Fibroblast of lung (primary cell): ENCODE measurements around the gene NONO. TPM values are rescaled to one million over a fixed set of nuclear protein-coding genes. Genes with fewer than 3 reads are reported as not detected.
"Not testable (repeated sequence)": the region's sequence is repeated elsewhere in the genome, so short reads cannot be mapped to it uniquely, and the experiment has no call there.

Experiments
- DNase-seq, 2 donors: peaks; one replicate each; pipeline versions ENCODE4 v3.0.0 to v3.0.0-alpha.2; 2010; ENCODE audit warnings: low read depth in 2 of 2
- H2AFZ ChIP-seq: 2 replicates; pipeline ENCODE4 v1.5.1; 2012; ENCODE audit warnings: low read length, control low read depth, inconsistent platforms
- H3K27ac ChIP-seq: 2 replicates; pipeline ENCODE4 v1.5.1; 2011; ENCODE audit warnings: low read length, control low read depth; ENCODE audit not compliant: insufficient read depth
- H3K27me3 ChIP-seq: 2 replicates; pipeline ENCODE4 v1.5.1; 2011; ENCODE audit warnings: mild to moderate bottlenecking, low read length; ENCODE audit not compliant: control insufficient read depth, insufficient read depth
- H3K36me3 ChIP-seq: 2 replicates; pipeline ENCODE4 v1.5.1; 2011; ENCODE audit warnings: low read length; ENCODE audit not compliant: control insufficient read depth, insufficient read depth
- H3K4me1 ChIP-seq: 2 replicates; pipeline ENCODE4 v1.5.1; 2011; ENCODE audit warnings: low read length; ENCODE audit not compliant: control insufficient read depth, insufficient read depth; ENCODE audit errors: extremely low read depth
- H3K4me2 ChIP-seq: 2 replicates; pipeline ENCODE4 v1.5.1; 2011; ENCODE audit warnings: low read length, control low read depth; ENCODE audit not compliant: insufficient read depth; ENCODE audit errors: extremely low read depth
- H3K4me3 ChIP-seq, 4 experiments: fragments of 200-600 bp in 1 of 4; sonication (generic) in 1 of 4; replicated peaks in 1 of 4; 2 replicates each; pipeline ENCODE4 v1.5.1; 2011 to 2016; ENCODE audit warnings: low read length in 4 of 4, low read depth in 3 of 4, mild to moderate bottlenecking in 3 of 4, control low read depth in 2 of 4, inconsistent platforms in 1 of 4, mixed read lengths in 1 of 4; ENCODE audit not compliant: insufficient read depth in 1 of 4; ENCODE audit errors: control extremely low read depth in 1 of 4
- H3K79me2 ChIP-seq: 2 replicates; pipeline ENCODE4 v1.5.1; 2012; ENCODE audit warnings: mild to moderate bottlenecking, low read length, inconsistent platforms; ENCODE audit not compliant: control insufficient read depth, insufficient read depth
- H3K9ac ChIP-seq: 2 replicates; pipeline ENCODE4 v1.5.1; 2011; ENCODE audit warnings: mild to moderate bottlenecking, low read length, control low read depth; ENCODE audit not compliant: insufficient read depth
- H3K9me3 ChIP-seq: 2 replicates; pipeline ENCODE4 v1.5.1; 2012; ENCODE audit warnings: low read depth, low read length; ENCODE audit not compliant: control insufficient read depth, insufficient read depth
- H4K20me1 ChIP-seq: 2 replicates; pipeline ENCODE4 v1.5.1; 2011; ENCODE audit warnings: low read length; ENCODE audit not compliant: control insufficient read depth, insufficient read depth; ENCODE audit errors: extremely low read depth
- EZH2 ChIP-seq: IDR thresholded peaks from 2 replicates; pipeline ENCODE4 v1.5.1; 2012; ENCODE audit warnings: low read length, control low read depth, mild to moderate bottlenecking; ENCODE audit errors: missing control alignments
- polyA plus RNA-seq, 2 donors: library from polyadenylated mRNA; depleted of rRNA in 1 of 2; stranded (reverse) in 1 of 2; unstranded in 1 of 2; fragments of >200 nt; gene quantifications; 2 replicates each; pipeline ENCODE4 v1.2.1, GENCODE V29; 2011 to 2012; ENCODE audit warnings: missing spikeins in 1 of 2
- total RNA-seq: library from RNA; depleted of rRNA; stranded (reverse); fragments of >200 nt; gene quantifications from 2 replicates; pipeline ENCODE4 v1.2.1, GENCODE V29; 2014
- TF ChIP-seq, protein P1 (sequence below), 2 donors: IDR thresholded peaks in 1 of 2; conservative IDR thresholded peaks in 1 of 2; 1 replicate in 1 of 2; 2 replicates in 1 of 2; pipeline ENCODE4 v1.5.1; 2011 to 2012; ENCODE audit warnings: low read length in 2 of 2, control low read depth in 1 of 2, inconsistent platforms in 1 of 2, low read depth in 1 of 2, mild to moderate bottlenecking in 1 of 2

The NONO gene
- total and polyA plus RNA-seq, 2 donors (not counting 1 experiment from before 2014, with no cell fraction given): 165 to 355 TPM

DNA sequence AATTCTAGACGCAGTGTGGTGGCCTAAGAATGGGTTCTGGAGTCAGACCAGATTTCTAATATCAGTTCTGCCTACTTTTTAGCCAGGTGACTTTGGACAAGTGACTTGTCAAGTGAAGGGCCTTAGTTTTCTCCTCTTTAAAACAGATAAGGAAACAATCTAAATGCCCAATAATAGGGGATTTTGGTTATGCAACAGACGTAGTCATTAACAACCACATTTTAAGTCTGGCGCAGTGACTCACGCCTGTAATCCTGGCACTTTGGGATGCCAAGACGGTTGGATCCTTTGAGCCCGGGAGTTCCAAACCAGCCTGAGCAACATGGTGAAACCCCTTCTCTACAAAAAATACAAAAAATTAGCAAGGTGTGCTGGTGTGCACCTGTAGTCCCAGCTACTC is 27.4 kb upstream of the NONO start:
- H3K9ac ChIP-seq: no peak overlapping the region
- DNase-seq: peak in 1 of 2 donors; percentile 23
- H3K4me2 ChIP-seq: peak overlapping the region; percentile 5
- TF ChIP-seq, protein P1, sequence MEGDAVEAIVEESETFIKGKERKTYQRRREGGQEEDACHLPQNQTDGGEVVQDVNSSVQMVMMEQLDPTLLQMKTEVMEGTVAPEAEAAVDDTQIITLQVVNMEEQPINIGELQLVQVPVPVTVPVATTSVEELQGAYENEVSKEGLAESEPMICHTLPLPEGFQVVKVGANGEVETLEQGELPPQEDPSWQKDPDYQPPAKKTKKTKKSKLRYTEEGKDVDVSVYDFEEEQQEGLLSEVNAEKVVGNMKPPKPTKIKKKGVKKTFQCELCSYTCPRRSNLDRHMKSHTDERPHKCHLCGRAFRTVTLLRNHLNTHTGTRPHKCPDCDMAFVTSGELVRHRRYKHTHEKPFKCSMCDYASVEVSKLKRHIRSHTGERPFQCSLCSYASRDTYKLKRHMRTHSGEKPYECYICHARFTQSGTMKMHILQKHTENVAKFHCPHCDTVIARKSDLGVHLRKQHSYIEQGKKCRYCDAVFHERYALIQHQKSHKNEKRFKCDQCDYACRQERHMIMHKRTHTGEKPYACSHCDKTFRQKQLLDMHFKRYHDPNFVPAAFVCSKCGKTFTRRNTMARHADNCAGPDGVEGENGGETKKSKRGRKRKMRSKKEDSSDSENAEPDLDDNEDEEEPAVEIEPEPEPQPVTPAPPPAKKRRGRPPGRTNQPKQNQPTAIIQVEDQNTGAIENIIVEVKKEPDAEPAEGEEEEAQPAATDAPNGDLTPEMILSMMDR (conservative IDR thresholded peaks at IDR 0.05 in 1 of 2, IDR thresholded peaks at IDR 0.05 in 1 of 2; ENCODE audit: low read depth in 1 of 2, low read length in 2 of 2): no peak
- TF ChIP-seq EZH2: no peak
- H2AFZ ChIP-seq: no peak overlapping the region
- no peak overlapping the region for H3K4me3 ChIP-seq
- no peak overlapping the region for H3K27ac ChIP-seq
- peaks cover 4% of the 10 kb centered on the region for H3K4me1 ChIP-seq
- no peaks in the 10 kb centered on the region for H3K9me3 ChIP-seq
- no peaks in the 10 kb centered on the region for H3K27me3 ChIP-seq
- no peaks in the 10 kb centered on the region for H3K79me2 ChIP-seq
- H3K36me3 ChIP-seq: no peaks in the 10 kb centered on the region
- no peaks in the 10 kb centered on the region for H4K20me1 ChIP-seq

DNA sequence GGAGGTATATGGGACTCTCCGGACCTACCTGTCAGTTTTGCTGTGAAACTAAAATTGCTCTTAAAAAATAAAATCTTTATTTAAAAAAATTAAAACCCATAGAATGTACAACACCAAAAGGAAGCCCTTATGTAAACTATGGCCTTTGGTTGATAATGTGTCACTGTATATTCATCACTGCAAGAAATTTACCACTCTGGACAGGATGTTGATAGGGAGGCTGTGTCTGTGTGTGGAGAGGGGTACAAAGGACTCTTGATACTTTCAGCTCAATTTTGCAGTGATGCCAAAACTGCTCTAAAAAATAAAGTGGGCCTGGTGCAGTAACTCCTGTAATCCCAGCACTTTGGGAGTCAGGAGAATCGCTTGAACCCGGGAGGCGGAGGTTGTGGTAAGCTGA is 26.6 kb upstream of the NONO start:
- TF ChIP-seq, protein P1 (conservative IDR thresholded peaks at IDR 0.05 in 1 of 2, IDR thresholded peaks at IDR 0.05 in 1 of 2; ENCODE audit: low read depth in 1 of 2, low read length in 2 of 2): no peak
- TF ChIP-seq EZH2: no peak
- Histone ChIP-seq H3K79me2 (no peaks in the 10 kb centered on the region), H4K20me1 (no peaks in the 10 kb centered on the region), H3K9ac (no peak overlapping the region), H3K4me1 (peaks cover 4% of the 10 kb centered on the region), H2AFZ (no peak overlapping the region), H3K9me3 (no peaks in the 10 kb centered on the region), H3K4me3 (no peak overlapping the region), H3K27ac (no peak overlapping the region), H3K36me3 (no peaks in the 10 kb centered on the region), H3K27me3 (no peaks in the 10 kb centered on the region), H3K4me2 (no peak overlapping the region)
- DNase-seq: no peak

DNA sequence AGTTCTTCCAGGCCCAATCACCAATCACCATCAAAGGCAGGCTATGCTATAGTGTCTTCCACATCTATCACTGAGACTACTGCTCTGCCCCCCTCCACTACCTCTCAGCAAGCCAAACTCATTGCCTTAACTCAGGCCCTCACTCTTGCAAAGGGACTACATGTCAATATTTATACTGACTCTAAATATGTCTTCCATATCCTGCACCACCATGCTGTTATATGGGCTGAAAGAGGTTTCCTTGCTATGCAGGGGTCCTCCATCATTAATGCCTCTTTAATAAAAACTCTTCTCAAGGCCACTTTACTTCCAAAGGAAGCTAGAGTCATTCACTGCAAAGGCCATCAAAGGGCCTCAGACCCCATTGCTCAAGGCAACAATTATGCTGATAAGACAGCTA is 14.8 kb upstream of the NONO start:
- H2AFZ ChIP-seq, H3K9ac ChIP-seq, H3K9me3 ChIP-seq, H3K27ac ChIP-seq, H3K4me2 ChIP-seq, H3K79me2 ChIP-seq, DNase-seq, H3K27me3 ChIP-seq, H3K4me1 ChIP-seq, H3K4me3 ChIP-seq, H4K20me1 ChIP-seq, H3K36me3 ChIP-seq: not testable (repeated sequence)
